GM19372 (cell line): ENCODE results near the gene CFAP410.
"Not testable (repeated sequence)": the region's sequence is repeated elsewhere in the genome, so short reads cannot be mapped to it uniquely, and the experiment has no call there.

Experiments
- ATAC-seq: cut with Tn5 transposase; IDR thresholded peaks from one replicate; pipeline ENCODE4 v1.9.1; 2021; ENCODE audit warnings: mild to moderate bottlenecking, low read depth, moderate library complexity; ENCODE audit not compliant: unreplicated experiment

Gene CFAP410

GRCh38 chr21:44289381-44290010, 49.7 kb downstream of the CFAP410 start:
- no peak for ATAC-seq

GRCh38 chr21:44288251-44289110, 50.7 kb downstream of the CFAP410 start:
- no peak for ATAC-seq

- no peak for ATAC-seq
Measured at GRCh38 chr21:44286716-44287632, 52.2 kb downstream of the CFAP410 start.

- no peak for ATAC-seq
Measured at GRCh38 chr21:44286086-44286715, 53.0 kb downstream of the CFAP410 start.

GRCh38 chr21:44285138-44285992, 53.8 kb downstream of the CFAP410 start, which contains the start of gene AIRE:
AIRE (plus strand) TSS chr21:44285876; CDS start chr21:44286007, 131 bp downstream.
- no peak for ATAC-seq

- ATAC-seq = no peak
Measured at GRCh38 chr21:44283948-44284347, 55.2 kb downstream of the CFAP410 start.

- ATAC-seq = not testable (repeated sequence)
Measured at GRCh38 chr21:44283211-44283785, 55.9 kb downstream of the CFAP410 start.

GRCh38 chr21:44282370-44282769, 56.8 kb downstream of the CFAP410 start:
- ATAC-seq = no peak

- no peak for ATAC-seq
Measured at GRCh38 chr21:44281801-44282200, 57.4 kb downstream of the CFAP410 start.

- no peak for ATAC-seq
Measured at GRCh38 chr21:44279354-44280260, 59.6 kb downstream of the CFAP410 start.
